Right lobe of liver (tissue), 6 donors: Measurements from ENCODE around the gene LOXL1. TPM values are rescaled to one million over a fixed set of nuclear protein-coding genes. Genes with fewer than 3 reads are reported as not detected.

Experiments used
- ATAC-seq, 4 donors: fragments of 200-7000 bp; cut with Tn5 transposase; one replicate each; pipeline ENCODE4 v1.9.1; 2020; ENCODE audit warnings: mild to moderate bottlenecking in 4 of 4, moderate library complexity in 4 of 4
- DNase-seq, 3 donors: peaks; one replicate each; pipeline ENCODE4 v3.0.0-alpha.2; 2020
- H3K27ac ChIP-seq, 3 donors: fragments of 200-600 bp; one replicate each; pipeline ENCODE4 v1.8.0; 2022
- H3K27me3 ChIP-seq, 2 donors: fragments of 200-600 bp; one replicate each; pipeline ENCODE4 v1.8.0; 2022
- H3K36me3 ChIP-seq, 4 donors: fragments of 200-600 bp; sonication (generic) in 1 of 4; one replicate each; pipeline versions ENCODE4 v1.5.1 to v1.8.0; 2017 to 2022; ENCODE audit warnings: control low read depth in 1 of 4
- H3K4me1 ChIP-seq, 4 donors: fragments of 200-600 bp; sonication (generic) in 1 of 4; one replicate each; pipeline versions ENCODE4 v1.5.1 to v1.8.0; 2017 to 2022; ENCODE audit warnings: control low read depth in 1 of 4
- H3K4me3 ChIP-seq, 3 donors: fragments of 200-600 bp; one replicate each; pipeline ENCODE4 v1.8.0; 2022
- H3K9me3 ChIP-seq, 4 donors: fragments of 200-600 bp; sonication (generic) in 1 of 4; one replicate each; pipeline versions ENCODE4 v1.5.1 to v1.8.0; 2017 to 2022; ENCODE audit warnings: control low read depth in 1 of 4
- POLR2A ChIP-seq: fragments of 450-650 bp; IDR thresholded peaks from one replicate; pipeline ENCODE4 v1.6.1; 2017; ENCODE audit warnings: antibody characterized with exemption, mild to moderate bottlenecking
- WGBS: methylation state at CpG from one replicate; pipeline ENCODE4 v1.1.6; 2018; ENCODE audit warnings: low coverage, low lambda C conversion rate; ENCODE audit not compliant: insufficient coverage; ENCODE audit errors: missing lambda C conversion rate; 5-methylcytosine and 5-hydroxymethylcytosine counted together
- intact Hi-C, 2 donors: fragments of 100-400 bp; cut with DNase I; formaldehyde crosslinking; loops; one replicate each; pipeline versions ENCODE4 v1.11.2 to v1.14.1; 2022
- total RNA-seq, 6 experiments: library from RNA; depleted of rRNA in 2 of 6; stranded (reverse); fragments of >200 nt in 2 of 6; fragmentation: NEBNext Ultra II Directional in 3 of 6; extraction: Animal tissue kit (Norgen Biotek cat#: 25700) in 3 of 6; gene quantifications; one replicate each; pipeline versions ENCODE4 v1.1.0 to v1.2.4, GENCODE V29; 2016 to 2023
- TF ChIP-seq, protein P1 (sequence below), 4 donors: fragments of 200-600 bp in 3 of 4; fragments of 450-650 bp in 1 of 4; IDR thresholded peaks; one replicate each; pipeline versions ENCODE4 v1.5.1 to v1.8.0; 2016 to 2022; ENCODE audit warnings: antibody characterized with exemption in 4 of 4, mild to moderate bottlenecking in 2 of 4
- donor health status: DM: no; HTN: yes; CAD: no.
- donor health status: DM: no; HTN: no; CAD: no.
- donor health status: DM: no; HTN: no; CAD: no.
- donor health status: DM: no; HTN: yes; CAD: no.
- donor health status: DM: no; HTN: yes; CAD: no.

The LOXL1 gene
- total RNA-seq, 6 experiments from 2014 or later, result 0.29 to 2.3 (median 0.83) TPM

DNA sequence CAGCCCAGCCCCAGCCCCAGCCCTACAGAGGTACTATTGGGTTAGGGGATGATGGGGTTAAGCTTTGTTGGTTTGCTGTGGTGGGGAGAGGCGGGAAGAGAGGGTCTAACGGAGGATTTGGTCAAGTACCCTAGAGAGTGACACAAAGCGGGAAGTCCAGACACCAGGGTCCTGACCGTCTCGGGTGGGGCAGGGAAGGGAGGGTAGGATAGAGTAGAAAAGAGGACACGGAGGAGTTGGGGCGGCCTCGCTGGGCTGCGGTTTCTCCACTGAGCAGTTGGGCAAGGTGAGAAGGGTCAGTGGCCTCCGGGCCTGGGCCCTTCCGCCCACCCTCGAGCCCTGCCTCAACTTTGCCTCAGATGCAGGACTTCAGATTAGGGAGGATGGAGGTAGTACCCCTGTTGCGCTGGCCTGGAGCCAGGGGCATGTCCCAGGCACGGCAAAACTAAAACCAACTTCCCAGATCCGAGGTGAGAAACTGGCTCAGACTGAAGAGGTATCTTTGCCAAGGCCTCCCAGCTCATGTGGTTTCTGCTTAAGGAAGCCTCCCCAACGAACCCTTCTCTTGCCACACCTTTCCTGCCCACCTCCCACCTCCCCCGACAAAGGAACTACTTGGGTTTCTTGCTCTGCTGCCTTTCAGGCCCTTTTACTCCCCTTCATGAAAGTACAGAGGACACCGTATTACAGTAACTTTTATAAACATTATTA is 68.8 kb downstream of the LOXL1 start:
- Histone ChIP-seq H3K27me3 (no peaks in the 10 kb centered on the region), H3K9me3 (no peaks in the 10 kb centered on the region), H3K36me3 (peaks cover 0 to 13% (median 6%) of the 10 kb centered on the region in 4 donors), H3K4me3 (peak overlapping the region; percentile 64 to 79 (median 71)), H3K27ac (peak overlapping the region; percentile 76 to 83 (median 81)), H3K4me1 (peaks cover 0 to 28% (median 7%) of the 10 kb centered on the region in 4 donors)
- DNase-seq (peak; percentile 62 to 64 (median 63)), ATAC-seq (peak; percentile 12 to 18 (median 16))
- intact Hi-C loops, result no loop called here
- under 1% methylated on average over 10 of the region's 18 CpGs for WGBS
- TF ChIP-seq, protein P1, sequence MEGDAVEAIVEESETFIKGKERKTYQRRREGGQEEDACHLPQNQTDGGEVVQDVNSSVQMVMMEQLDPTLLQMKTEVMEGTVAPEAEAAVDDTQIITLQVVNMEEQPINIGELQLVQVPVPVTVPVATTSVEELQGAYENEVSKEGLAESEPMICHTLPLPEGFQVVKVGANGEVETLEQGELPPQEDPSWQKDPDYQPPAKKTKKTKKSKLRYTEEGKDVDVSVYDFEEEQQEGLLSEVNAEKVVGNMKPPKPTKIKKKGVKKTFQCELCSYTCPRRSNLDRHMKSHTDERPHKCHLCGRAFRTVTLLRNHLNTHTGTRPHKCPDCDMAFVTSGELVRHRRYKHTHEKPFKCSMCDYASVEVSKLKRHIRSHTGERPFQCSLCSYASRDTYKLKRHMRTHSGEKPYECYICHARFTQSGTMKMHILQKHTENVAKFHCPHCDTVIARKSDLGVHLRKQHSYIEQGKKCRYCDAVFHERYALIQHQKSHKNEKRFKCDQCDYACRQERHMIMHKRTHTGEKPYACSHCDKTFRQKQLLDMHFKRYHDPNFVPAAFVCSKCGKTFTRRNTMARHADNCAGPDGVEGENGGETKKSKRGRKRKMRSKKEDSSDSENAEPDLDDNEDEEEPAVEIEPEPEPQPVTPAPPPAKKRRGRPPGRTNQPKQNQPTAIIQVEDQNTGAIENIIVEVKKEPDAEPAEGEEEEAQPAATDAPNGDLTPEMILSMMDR (IDR thresholded peaks at IDR 0.05), result no peak
- no peak for TF ChIP-seq POLR2A

- TF ChIP-seq POLR2A, result no peak
- TF ChIP-seq, protein P1 (IDR thresholded peaks at IDR 0.05), result no peak
- Histone ChIP-seq H3K36me3 (peaks cover 0 to 13% (median 6%) of the 10 kb centered on the region in 4 donors), H3K4me1 (peaks cover 0 to 31% (median 6%) of the 10 kb centered on the region in 4 donors), H3K4me3 (peak overlapping the region in 2 of 3 donors; percentile 64 to 79), H3K9me3 (no peaks in the 10 kb centered on the region), H3K27me3 (no peaks in the 10 kb centered on the region), H3K27ac (peak overlapping the region; percentile 13 to 81 (median 32))
- no peak for ATAC-seq
- intact Hi-C loops, result no loop called here
- 69% methylated on average over 2 of the region's 2 CpGs for WGBS
- DNase-seq, result no peak
Observed at GRCh38 chr15:73996267-73996666, 70.0 kb downstream of the LOXL1 start.

DNA sequence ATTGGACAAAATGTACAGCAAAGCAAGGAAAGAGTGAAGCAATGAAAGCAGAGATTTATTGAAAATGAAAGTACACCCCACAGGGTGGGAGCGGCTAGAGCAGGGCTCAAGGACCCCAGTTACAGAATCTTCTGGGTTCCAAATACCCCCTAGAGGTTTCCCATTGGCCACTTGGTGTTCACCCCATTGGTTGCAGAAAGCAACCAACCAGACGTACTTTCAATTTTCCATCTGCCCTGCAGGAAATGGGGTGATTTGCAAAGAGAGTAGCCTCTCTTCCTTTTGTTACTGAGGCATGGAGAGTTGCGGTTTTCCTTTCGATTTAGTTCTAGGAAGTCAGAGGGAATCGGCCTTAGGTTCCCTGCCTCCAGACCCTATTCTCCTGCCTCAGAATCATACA is 70.7 kb downstream of the LOXL1 start:
- intact Hi-C loops, result no loop called here
- peaks cover 0 to 17% (median 8%) of the 10 kb centered on the region in 4 donors for H3K36me3 ChIP-seq
- H3K4me3 ChIP-seq, result peak overlapping the region; percentile 2 to 26 (median 20)
- no peaks in the 10 kb centered on the region for H3K27me3 ChIP-seq
- no peak for ATAC-seq
- no peak for DNase-seq
- no peaks in the 10 kb centered on the region for H3K9me3 ChIP-seq
- H3K4me1 ChIP-seq, result peaks cover 0 to 26% (median 4%) of the 10 kb centered on the region in 4 donors
- TF ChIP-seq, protein P1 (IDR thresholded peaks at IDR 0.05), result no peak
- TF ChIP-seq POLR2A, result no peak
- WGBS, result 49% methylated on average over 5 of the region's 5 CpGs
- H3K27ac ChIP-seq, result peak overlapping the region; percentile 13 to 81 (median 32)

DNA sequence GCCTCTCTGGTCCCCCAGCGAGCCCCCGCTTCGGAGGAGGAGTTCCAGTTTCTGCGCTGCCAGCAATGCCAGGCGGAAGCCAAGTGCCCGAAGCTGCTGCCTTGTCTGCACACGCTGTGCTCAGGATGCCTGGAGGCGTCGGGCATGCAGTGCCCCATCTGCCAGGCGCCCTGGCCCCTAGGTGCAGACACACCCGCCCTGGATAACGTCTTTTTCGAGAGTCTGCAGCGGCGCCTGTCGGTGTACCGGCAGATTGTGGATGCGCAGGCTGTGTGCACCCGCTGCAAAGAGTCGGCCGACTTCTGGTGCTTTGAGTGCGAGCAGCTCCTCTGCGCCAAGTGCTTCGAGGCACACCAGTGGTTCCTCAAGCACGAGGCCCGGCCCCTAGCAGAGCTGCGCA is 71.7 kb downstream of the LOXL1 start:
- intact Hi-C loops, result no loop called here
- TF ChIP-seq, protein P1 (IDR thresholded peaks at IDR 0.05), result no peak
- TF ChIP-seq POLR2A, result no peak
- no peak overlapping the region for H3K4me3 ChIP-seq
- ATAC-seq (no peak), DNase-seq (no peak)
- no peaks in the 10 kb centered on the region for H3K27me3 ChIP-seq
- H3K27ac ChIP-seq, result no peak overlapping the region
- H3K9me3 ChIP-seq, result no peaks in the 10 kb centered on the region
- peaks cover 0 to 20% (median 8%) of the 10 kb centered on the region in 4 donors for H3K36me3 ChIP-seq
- no CpG with 5 or more reads among the region's 27 CpGs for whole genome bisulfite sequencing
- peaks cover 0 to 26% (median 4%) of the 10 kb centered on the region in 4 donors for H3K4me1 ChIP-seq

Other genes with a start within 250 kb of the LOXL1 start
- gene CD276, start 242.1 kb upstream of the LOXL1 start, total RNA-seq, result 10 to 100 TPM; 18.8 to 56.5 (median 23.8) TPM
- under 1 TPM; 0.25 to 0.68 (median 0.32) TPM for gene INSYN1, start 173.1 kb upstream of the LOXL1 start, total RNA-seq
- not detected for gene TBC1D21, start 52.9 kb upstream of the LOXL1 start, total RNA-seq
- 10 to 100 TPM in 1 of 6 experiments, 1 to 10 TPM in 5; 7.2 to 12.7 (median 8.3) TPM for gene STOML1, start 65.8 kb downstream of the LOXL1 start, total RNA-seq
- gene PML, start 68.3 kb downstream of the LOXL1 start, total RNA-seq, result 10 to 100 TPM; 10.8 to 36.1 (median 16.7) TPM
- 1 to 10 TPM in 2 of 6 experiments, under 1 TPM in 4; 0.35 to 1.6 (median 0.72) TPM for gene GOLGA6A, start 156.1 kb downstream of the LOXL1 start, total RNA-seq
- gene ISLR2, start 204.1 kb downstream of the LOXL1 start, total RNA-seq, result under 1 TPM in 1 of 6 experiments, not detected in 5; 0.04 TPM
- 1 to 10 TPM; 1.5 to 9.9 (median 2.6) TPM for gene ISLR, start 247.2 kb downstream of the LOXL1 start, total RNA-seq